DOHH2 (cell line): ENCODE measurements around the gene ZNG1A.

Experiments used
- CTCF ChIP-seq: fragments of 200-600 bp; sonication (generic); IDR thresholded peaks from one replicate; pipeline ENCODE4 v1.5.1; 2014; ENCODE audit warnings: antibody characterized with exemption, mild to moderate bottlenecking, low read depth, low read length; ENCODE audit not compliant: poor library complexity, severe bottlenecking
- EZH2phosphoT487 ChIP-seq: fragments of 200-600 bp; sonication (generic); IDR thresholded peaks from 2 replicates; pipeline ENCODE4 v1.6.1; 2017; ENCODE audit warnings: borderline replicate concordance, mild to moderate bottlenecking, antibody characterized with exemption, low read length, moderate library complexity, mixed read lengths

- TF ChIP-seq EZH2phosphoT487 (no peak), CTCF (no peak)
Measured at GRCh38 chr9:215631-216155, 36.8 kb upstream of the ZNG1A start.
